Liver (tissue), 9 donors: ENCODE results near the gene GNA15. TPM values are rescaled to one million over a fixed set of nuclear protein-coding genes. Genes with fewer than 3 reads are reported as not detected.

Source experiments
- DNase-seq: peaks from one replicate; pipeline ENCODE4 v3.0.0-alpha.2; 2017; ENCODE audit warnings: low spot score
- H3K27ac ChIP-seq, 2 donors: one replicate each; pipeline ENCODE4 v1.7.0; 2013; ENCODE audit warnings: inconsistent platforms in 2 of 2, low read length in 2 of 2, control low read depth in 1 of 2, low read depth in 1 of 2, mild to moderate bottlenecking in 1 of 2
- H3K27me3 ChIP-seq, 4 donors: one replicate each; pipeline versions ENCODE4 v1.6.1 to v1.7.0; 2013; ENCODE audit warnings: low read length in 3 of 4, inconsistent platforms in 1 of 4, mild to moderate bottlenecking in 1 of 4, moderate library complexity in 1 of 4; ENCODE audit not compliant: control insufficient read depth in 4 of 4, insufficient read depth in 4 of 4
- H3K36me3 ChIP-seq, 4 donors: one replicate each; pipeline versions ENCODE4 v1.6.1 to v1.7.0; 2013; ENCODE audit warnings: low read length in 3 of 4, mild to moderate bottlenecking in 3 of 4, low read depth in 1 of 4, moderate library complexity in 1 of 4; ENCODE audit not compliant: control insufficient read depth in 4 of 4, insufficient read depth in 3 of 4
- H3K4me1 ChIP-seq, 4 donors: one replicate each; pipeline versions ENCODE4 v1.6.1 to v1.7.0; 2013; ENCODE audit warnings: low read length in 3 of 4, mild to moderate bottlenecking in 3 of 4, moderate library complexity in 1 of 4; ENCODE audit not compliant: control insufficient read depth in 4 of 4, insufficient read depth in 4 of 4
- H3K4me3 ChIP-seq, 3 donors: one replicate each; pipeline versions ENCODE4 v1.6.1 to v1.7.0; 2013; ENCODE audit warnings: low read length in 3 of 3, control low read depth in 1 of 3, low read depth in 1 of 3, mild to moderate bottlenecking in 1 of 3
- H3K9ac ChIP-seq, 2 donors: one replicate each; pipeline ENCODE4 v1.7.0; 2013; ENCODE audit warnings: low read length in 2 of 2, mild to moderate bottlenecking in 2 of 2, moderate library complexity in 2 of 2, control low read depth in 1 of 2, low read depth in 1 of 2
- H3K9me3 ChIP-seq, 4 donors: one replicate each; pipeline versions ENCODE4 v1.6.1 to v1.7.0; 2013; ENCODE audit warnings: low read length in 3 of 4; ENCODE audit not compliant: control insufficient read depth in 4 of 4
- EGR1 ChIP-seq, 2 donors: IDR thresholded peaks; 2 replicates each; pipeline ENCODE4 v1.6.1; 2016 to 2018; ENCODE audit warnings: antibody characterized with exemption in 2 of 2, low read depth in 2 of 2
- FOXA1 ChIP-seq: IDR thresholded peaks from 2 replicates; pipeline ENCODE4 v1.6.1; 2016; ENCODE audit warnings: antibody characterized with exemption
- FOXA2 ChIP-seq: IDR thresholded peaks from 2 replicates; pipeline ENCODE4 v1.6.1; 2016; ENCODE audit warnings: antibody characterized with exemption
- GABPA ChIP-seq, 2 donors: IDR thresholded peaks in 1 of 2; conservative IDR thresholded peaks in 1 of 2; 2 replicates each; pipeline ENCODE4 v1.6.1; 2016; ENCODE audit warnings: antibody characterized with exemption in 2 of 2, mild to moderate bottlenecking in 1 of 2, moderate library complexity in 1 of 2
- HNF4A ChIP-seq, 2 donors: conservative IDR thresholded peaks; 2 replicates each; pipeline ENCODE4 v1.6.1; 2016; ENCODE audit warnings: antibody characterized with exemption in 2 of 2, mild to moderate bottlenecking in 2 of 2
- HNF4G ChIP-seq: IDR thresholded peaks from 2 replicates; pipeline ENCODE4 v1.6.1; 2016; ENCODE audit warnings: antibody characterized with exemption
- JUND ChIP-seq, 2 donors: IDR thresholded peaks; 2 replicates each; pipeline ENCODE4 v1.6.1; 2016; ENCODE audit warnings: antibody characterized with exemption in 2 of 2
- NR2F2 ChIP-seq: IDR thresholded peaks from 2 replicates; pipeline ENCODE4 v1.6.1; 2016; ENCODE audit warnings: antibody characterized with exemption
- RAD21 ChIP-seq, 2 donors: IDR thresholded peaks; 2 replicates each; pipeline ENCODE4 v1.6.1; 2016; ENCODE audit warnings: antibody characterized with exemption in 2 of 2, mild to moderate bottlenecking in 2 of 2
- RXRA ChIP-seq, 2 donors: IDR thresholded peaks; 2 replicates each; pipeline ENCODE4 v1.6.1; 2017 to 2018; ENCODE audit warnings: antibody characterized with exemption in 2 of 2, mild to moderate bottlenecking in 1 of 2
- SP1 ChIP-seq: IDR thresholded peaks from 2 replicates; pipeline ENCODE4 v1.6.1; 2018; ENCODE audit warnings: antibody characterized with exemption, mild to moderate bottlenecking
- TAF1 ChIP-seq: conservative IDR thresholded peaks from 2 replicates; pipeline ENCODE4 v1.6.1; 2016; ENCODE audit warnings: antibody characterized with exemption, mild to moderate bottlenecking
- YY1 ChIP-seq: IDR thresholded peaks from 2 replicates; pipeline ENCODE4 v1.6.1; 2016; ENCODE audit warnings: antibody characterized with exemption, mild to moderate bottlenecking
- WGBS: extraction: QIAGEN DNeasy Blood & Tissue Kit; methylation state at CpG from one replicate; pipeline ENCODE4 v1.1.7; 2013; 5-methylcytosine and 5-hydroxymethylcytosine counted together
- polyA plus RNA-seq, 2 donors: library from polyadenylated mRNA; stranded (reverse) in 1 of 2; unstranded in 1 of 2; fragments of 200-250 nt in 1 of 2; fragments of >200 nt in 1 of 2; fragmentation: Nextera tagmentation in 1 of 2; extraction: Ambion mirVana in 1 of 2; gene quantifications; one replicate each; pipeline versions ENCODE4 v1.2.1 to v1.2.3, GENCODE V29; 2013 to 2015
- total RNA-seq, 2 donors: library from RNA; depleted of rRNA; stranded (reverse); fragments of >200 nt; gene quantifications; one replicate each; pipeline ENCODE4 v1.2.3, GENCODE V29; 2014
- TF ChIP-seq, protein P1 (sequence below): fragments of 150-350 bp; IDR thresholded peaks from 2 replicates; pipeline ENCODE4 v1.5.1; 2017; ENCODE audit warnings: improper control_type of control experiment, low read depth, low read length; ENCODE audit not compliant: missing input control
- TF ChIP-seq, protein P2 (sequence below): IDR thresholded peaks from 2 replicates; pipeline ENCODE4 v1.6.1; 2016; ENCODE audit warnings: antibody characterized with exemption
- TF ChIP-seq, protein P3 (sequence below): IDR thresholded peaks from 2 replicates; pipeline ENCODE4 v1.6.1; 2016; ENCODE audit warnings: antibody characterized with exemption, mild to moderate bottlenecking
- TF ChIP-seq, protein P4 (sequence below): IDR thresholded peaks from 2 replicates; pipeline ENCODE4 v1.6.1; 2016; ENCODE audit warnings: antibody characterized with exemption
- TF ChIP-seq, protein P5 (sequence below): IDR thresholded peaks from 2 replicates; pipeline ENCODE4 v1.6.1; 2016; ENCODE audit warnings: antibody characterized with exemption
- donor health status: healthy.
- donor health status: healthy.
- donor health status: healthy.
- donor health status: healthy.
- donor health status: healthy.

Gene GNA15
- total and polyA plus RNA-seq, 4 donors: 0.11 to 10.4 (median 1.4) TPM

DNA sequence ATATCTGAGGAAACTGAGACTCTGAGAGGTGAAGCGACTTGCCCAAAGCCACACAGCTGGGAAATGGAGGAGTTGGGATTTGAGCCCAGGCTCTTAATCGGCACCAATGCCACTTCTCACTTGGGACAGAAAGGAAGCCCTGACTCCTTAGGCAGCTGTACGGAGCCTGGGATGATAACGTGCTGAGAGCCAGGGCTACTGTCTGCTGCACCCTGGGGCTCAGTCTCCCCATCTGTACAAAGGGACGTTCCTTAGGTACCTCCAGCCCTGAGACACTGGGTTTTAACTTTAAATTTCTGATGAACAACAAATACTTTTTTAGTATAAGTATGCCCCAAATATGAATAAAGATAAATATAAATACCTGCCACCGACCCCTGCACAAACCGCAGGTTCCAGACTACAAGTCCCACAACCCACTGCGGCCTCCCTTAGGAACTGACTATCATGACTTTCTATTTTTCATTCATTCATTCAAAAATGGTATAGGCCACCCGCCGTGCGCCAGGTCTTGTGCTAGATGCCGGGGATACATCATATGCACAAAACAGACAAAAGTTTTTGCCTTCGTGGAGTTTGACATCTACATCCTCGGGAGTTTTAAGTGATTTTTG lies 49.1 kb downstream of the GNA15 start:
- 15% methylated on average over 14 of the region's 14 CpGs for WGBS
- Histone ChIP-seq H3K27ac (peak overlapping the region; percentile 95 to 97), H3K36me3 (peaks cover 0 to 3% (median 0%) of the 10 kb centered on the region in 4 donors), H3K4me1 (peaks cover 8 to 28% (median 21%) of the 10 kb centered on the region in 4 donors), H3K9ac (no peak overlapping the region), H3K4me3 (peak overlapping the region; percentile 60 to 98 (median 86)), H3K27me3 (no peaks in the 10 kb centered on the region), H3K9me3 (no peaks in the 10 kb centered on the region)
- DNase-seq: no peak
- TF ChIP-seq FOXA1: no peak
- TF ChIP-seq HNF4G: no peak
- TF ChIP-seq NR2F2: no peak
- TF ChIP-seq RXRA (IDR thresholded peaks at IDR 0.05): no peak
- TF ChIP-seq JUND (IDR thresholded peaks at IDR 0.05): no peak
- TF ChIP-seq SP1: no peak
- TF ChIP-seq HNF4A (conservative IDR thresholded peaks at IDR 0.05): no peak
- no peak for TF ChIP-seq EGR1 (IDR thresholded peaks at IDR 0.05; ENCODE audit: low read depth in 2 of 2)
- TF ChIP-seq YY1: no peak
- TF ChIP-seq, protein P1, sequence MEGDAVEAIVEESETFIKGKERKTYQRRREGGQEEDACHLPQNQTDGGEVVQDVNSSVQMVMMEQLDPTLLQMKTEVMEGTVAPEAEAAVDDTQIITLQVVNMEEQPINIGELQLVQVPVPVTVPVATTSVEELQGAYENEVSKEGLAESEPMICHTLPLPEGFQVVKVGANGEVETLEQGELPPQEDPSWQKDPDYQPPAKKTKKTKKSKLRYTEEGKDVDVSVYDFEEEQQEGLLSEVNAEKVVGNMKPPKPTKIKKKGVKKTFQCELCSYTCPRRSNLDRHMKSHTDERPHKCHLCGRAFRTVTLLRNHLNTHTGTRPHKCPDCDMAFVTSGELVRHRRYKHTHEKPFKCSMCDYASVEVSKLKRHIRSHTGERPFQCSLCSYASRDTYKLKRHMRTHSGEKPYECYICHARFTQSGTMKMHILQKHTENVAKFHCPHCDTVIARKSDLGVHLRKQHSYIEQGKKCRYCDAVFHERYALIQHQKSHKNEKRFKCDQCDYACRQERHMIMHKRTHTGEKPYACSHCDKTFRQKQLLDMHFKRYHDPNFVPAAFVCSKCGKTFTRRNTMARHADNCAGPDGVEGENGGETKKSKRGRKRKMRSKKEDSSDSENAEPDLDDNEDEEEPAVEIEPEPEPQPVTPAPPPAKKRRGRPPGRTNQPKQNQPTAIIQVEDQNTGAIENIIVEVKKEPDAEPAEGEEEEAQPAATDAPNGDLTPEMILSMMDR: no peak
- TF ChIP-seq FOXA2: no peak
- TF ChIP-seq RAD21 (IDR thresholded peaks at IDR 0.05): no peak

DNA sequence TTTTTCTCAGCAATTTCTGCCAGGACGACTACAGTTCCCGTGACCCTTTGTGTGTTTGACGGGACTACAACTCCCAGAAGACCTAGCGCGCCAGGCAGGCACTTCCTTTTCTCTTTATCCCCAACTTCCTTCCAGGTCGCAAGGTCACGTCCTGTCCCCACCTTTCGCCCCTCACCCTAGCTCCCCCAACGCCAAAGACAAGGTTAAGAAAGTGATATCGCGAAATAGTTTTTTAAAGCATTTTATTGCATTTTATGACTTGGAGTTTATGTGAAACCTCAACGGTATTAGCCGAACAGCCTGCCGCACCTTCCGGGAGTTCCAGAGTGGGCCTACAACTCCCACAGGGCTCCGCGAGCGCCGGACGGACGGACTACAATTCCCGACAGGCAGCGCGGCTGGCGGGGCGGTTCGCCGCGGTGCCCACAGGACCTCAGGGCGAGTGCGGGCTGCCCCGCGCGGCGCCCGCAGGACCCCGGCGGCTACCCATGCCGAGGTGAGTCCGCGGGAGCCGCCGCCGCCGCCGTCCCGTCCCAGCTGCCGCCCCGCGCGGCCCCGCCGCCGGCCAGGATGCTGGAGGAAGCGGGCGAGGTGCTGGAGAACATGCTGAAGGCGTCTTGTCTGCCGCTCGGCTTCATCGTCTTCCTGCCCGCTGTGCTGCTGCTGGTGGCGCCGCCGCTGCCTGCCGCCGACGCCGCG lies 49.8 kb downstream of the GNA15 start, which contains the start of gene NCLN:
NCLN (plus strand) TSS at position 470 of the 699 bp plus-strand sequence; CDS start at position 571, 101 bp downstream.
- Histone ChIP-seq H3K27me3 (no peaks in the 10 kb centered on the region), H3K9ac (peak within 1 kb of the TSS; percentile 80 to 93), H3K4me1 (peaks cover 8 to 28% (median 21%) of the 10 kb centered on the region in 4 donors), H3K27ac (peak within 1 kb of the TSS; percentile 95 to 97), H3K36me3 (peaks cover 0 to 3% (median 0%) of the 10 kb centered on the region in 4 donors), H3K4me3 (peak within 1 kb of the TSS; percentile 81 to 98 (median 86)), H3K9me3 (no peaks in the 10 kb centered on the region)
- WGBS: under 1% methylated on average over 69 of the region's 69 CpGs
- TF ChIP-seq, protein P2, sequence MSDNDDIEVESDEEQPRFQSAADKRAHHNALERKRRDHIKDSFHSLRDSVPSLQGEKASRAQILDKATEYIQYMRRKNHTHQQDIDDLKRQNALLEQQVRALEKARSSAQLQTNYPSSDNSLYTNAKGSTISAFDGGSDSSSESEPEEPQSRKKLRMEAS: no peak
- TF ChIP-seq, protein P3, sequence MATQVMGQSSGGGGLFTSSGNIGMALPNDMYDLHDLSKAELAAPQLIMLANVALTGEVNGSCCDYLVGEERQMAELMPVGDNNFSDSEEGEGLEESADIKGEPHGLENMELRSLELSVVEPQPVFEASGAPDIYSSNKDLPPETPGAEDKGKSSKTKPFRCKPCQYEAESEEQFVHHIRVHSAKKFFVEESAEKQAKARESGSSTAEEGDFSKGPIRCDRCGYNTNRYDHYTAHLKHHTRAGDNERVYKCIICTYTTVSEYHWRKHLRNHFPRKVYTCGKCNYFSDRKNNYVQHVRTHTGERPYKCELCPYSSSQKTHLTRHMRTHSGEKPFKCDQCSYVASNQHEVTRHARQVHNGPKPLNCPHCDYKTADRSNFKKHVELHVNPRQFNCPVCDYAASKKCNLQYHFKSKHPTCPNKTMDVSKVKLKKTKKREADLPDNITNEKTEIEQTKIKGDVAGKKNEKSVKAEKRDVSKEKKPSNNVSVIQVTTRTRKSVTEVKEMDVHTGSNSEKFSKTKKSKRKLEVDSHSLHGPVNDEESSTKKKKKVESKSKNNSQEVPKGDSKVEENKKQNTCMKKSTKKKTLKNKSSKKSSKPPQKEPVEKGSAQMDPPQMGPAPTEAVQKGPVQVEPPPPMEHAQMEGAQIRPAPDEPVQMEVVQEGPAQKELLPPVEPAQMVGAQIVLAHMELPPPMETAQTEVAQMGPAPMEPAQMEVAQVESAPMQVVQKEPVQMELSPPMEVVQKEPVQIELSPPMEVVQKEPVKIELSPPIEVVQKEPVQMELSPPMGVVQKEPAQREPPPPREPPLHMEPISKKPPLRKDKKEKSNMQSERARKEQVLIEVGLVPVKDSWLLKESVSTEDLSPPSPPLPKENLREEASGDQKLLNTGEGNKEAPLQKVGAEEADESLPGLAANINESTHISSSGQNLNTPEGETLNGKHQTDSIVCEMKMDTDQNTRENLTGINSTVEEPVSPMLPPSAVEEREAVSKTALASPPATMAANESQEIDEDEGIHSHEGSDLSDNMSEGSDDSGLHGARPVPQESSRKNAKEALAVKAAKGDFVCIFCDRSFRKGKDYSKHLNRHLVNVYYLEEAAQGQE: no peak
- TF ChIP-seq YY1 (no peak), NR2F2 (peak; percentile 100), GABPA (IDR thresholded peaks at IDR 0.05 in 1 of 2, conservative IDR thresholded peaks at IDR 0.05 in 1 of 2) (peak; percentile 82 to 94), SP1 (peak; percentile 60), FOXA2 (no peak), FOXA1 (no peak), RXRA (IDR thresholded peaks at IDR 0.05) (peak; percentile 82 to 91), TAF1 (no peak), HNF4A (conservative IDR thresholded peaks at IDR 0.05) (peak in 1 of 2 donors; percentile 25), HNF4G (no peak), EGR1 (IDR thresholded peaks at IDR 0.05; ENCODE audit: low read depth in 2 of 2) (no peak), JUND (IDR thresholded peaks at IDR 0.05) (no peak), RAD21 (IDR thresholded peaks at IDR 0.05) (no peak)
- TF ChIP-seq, protein P1: no peak
- TF ChIP-seq, protein P4, sequence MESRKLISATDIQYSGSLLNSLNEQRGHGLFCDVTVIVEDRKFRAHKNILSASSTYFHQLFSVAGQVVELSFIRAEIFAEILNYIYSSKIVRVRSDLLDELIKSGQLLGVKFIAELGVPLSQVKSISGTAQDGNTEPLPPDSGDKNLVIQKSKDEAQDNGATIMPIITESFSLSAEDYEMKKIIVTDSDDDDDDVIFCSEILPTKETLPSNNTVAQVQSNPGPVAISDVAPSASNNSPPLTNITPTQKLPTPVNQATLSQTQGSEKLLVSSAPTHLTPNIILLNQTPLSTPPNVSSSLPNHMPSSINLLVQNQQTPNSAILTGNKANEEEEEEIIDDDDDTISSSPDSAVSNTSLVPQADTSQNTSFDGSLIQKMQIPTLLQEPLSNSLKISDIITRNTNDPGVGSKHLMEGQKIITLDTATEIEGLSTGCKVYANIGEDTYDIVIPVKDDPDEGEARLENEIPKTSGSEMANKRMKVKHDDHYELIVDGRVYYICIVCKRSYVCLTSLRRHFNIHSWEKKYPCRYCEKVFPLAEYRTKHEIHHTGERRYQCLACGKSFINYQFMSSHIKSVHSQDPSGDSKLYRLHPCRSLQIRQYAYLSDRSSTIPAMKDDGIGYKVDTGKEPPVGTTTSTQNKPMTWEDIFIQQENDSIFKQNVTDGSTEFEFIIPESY: no peak
- TF ChIP-seq, protein P5, sequence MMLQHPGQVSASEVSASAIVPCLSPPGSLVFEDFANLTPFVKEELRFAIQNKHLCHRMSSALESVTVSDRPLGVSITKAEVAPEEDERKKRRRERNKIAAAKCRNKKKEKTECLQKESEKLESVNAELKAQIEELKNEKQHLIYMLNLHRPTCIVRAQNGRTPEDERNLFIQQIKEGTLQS: no peak
- DNase-seq: peak; percentile 98
